Panc1 (cell line): ENCODE measurements around the gene PDYN. TPM values are rescaled to one million over a fixed set of nuclear protein-coding genes. Genes with fewer than 3 reads are reported as not detected.

Experiments
- ATAC-seq: fragments of 200-7000 bp; cut with Tn5 transposase; 2 replicates; pipeline ENCODE4 v1.9.1; 2020; ENCODE audit warnings: mild to moderate bottlenecking, moderate library complexity
- BruUV-seq: library from RNA; stranded (reverse); fragments of 400-500 nt; replicated peaks from 2 replicates; lab custom pipeline; 2021; lab: Mats Ljungman, UMichigan
- CTCF ChIA-PET: fragments of 300-600 bp; sonication (Branson Sonifier 250); formaldehyde crosslinking; loops from one replicate; lab custom pipeline; 2022; ENCODE audit warnings: antibody characterized with exemption; lab: Charles Lee
- POLR2A ChIA-PET: fragments of 300-600 bp; sonication (Branson Sonifier 250); formaldehyde crosslinking; loops from one replicate; lab custom pipeline; 2022; ENCODE audit warnings: antibody characterized with exemption; lab: Charles Lee
- DNase-seq: peaks from one replicate; pipeline ENCODE4 v3.0.0-alpha.2; 2010; ENCODE audit warnings: low read depth, low spot score
- H3K27ac ChIP-seq: 2 replicates; pipeline ENCODE4 v1.5.1; 2011; ENCODE audit warnings: mild to moderate bottlenecking, low read length, inconsistent platforms
- H3K27me3 ChIP-seq: fragments of 200-500 bp; sonication (Bioruptor generic); 2 replicates; pipeline ENCODE4 v1.6.0; 2014; ENCODE audit warnings: low read length, inconsistent platforms; ENCODE audit not compliant: control insufficient read depth, insufficient read depth
- H3K36me3 ChIP-seq: fragments of 200-500 bp; sonication (Bioruptor generic); 2 replicates; pipeline ENCODE4 v1.5.1; 2014; ENCODE audit warnings: inconsistent platforms, mild to moderate bottlenecking, low read length, moderate library complexity; ENCODE audit not compliant: control insufficient read depth, insufficient read depth
- H3K4me1 ChIP-seq: 2 replicates; pipeline ENCODE4 v1.5.1; 2011; ENCODE audit warnings: inconsistent platforms, mild to moderate bottlenecking, low read length, moderate library complexity; ENCODE audit not compliant: control insufficient read depth, insufficient read depth
- H3K4me3 ChIP-seq, 2 experiments: 2 replicates each; pipeline ENCODE4 v1.5.1; 2011 to 2012; ENCODE audit warnings: low read depth in 2 of 2, low read length in 2 of 2, mild to moderate bottlenecking in 2 of 2, inconsistent platforms in 1 of 2, moderate library complexity in 1 of 2
- H3K9me3 ChIP-seq: fragments of 200-500 bp; sonication (Bioruptor generic); 2 replicates; pipeline ENCODE4 v1.5.1; 2014; ENCODE audit warnings: low read depth, mild to moderate bottlenecking, inconsistent platforms, low read length, moderate library complexity; ENCODE audit not compliant: control insufficient read depth, insufficient read depth
- CTCF ChIP-seq: fragments of 450-650 bp; IDR thresholded peaks from 2 replicates; pipeline ENCODE4 v1.5.1; 2017; ENCODE audit warnings: mild to moderate bottlenecking
- POLR2AphosphoS5 ChIP-seq: IDR thresholded peaks from 2 replicates; pipeline ENCODE4 v1.6.1; 2012; ENCODE audit warnings: mild to moderate bottlenecking, low read depth, low read length, moderate library complexity
- REST ChIP-seq, 2 experiments: IDR thresholded peaks; 2 replicates each; pipeline ENCODE4 v1.6.1; 2011 to 2012; ENCODE audit warnings: low read depth in 2 of 2, control low read depth in 1 of 2, low read length in 1 of 2, mild to moderate bottlenecking in 1 of 2, moderate library complexity in 1 of 2; ENCODE audit not compliant: insufficient read depth in 1 of 2
- SIN3A ChIP-seq: IDR thresholded peaks from 2 replicates; pipeline ENCODE4 v1.6.1; 2012; ENCODE audit warnings: low read depth, mild to moderate bottlenecking, low read length, moderate library complexity, borderline replicate concordance; ENCODE audit not compliant: insufficient read depth
- TCF7L2 ChIP-seq: IDR thresholded peaks from 2 replicates; pipeline ENCODE4 v1.6.1; 2011; ENCODE audit warnings: mild to moderate bottlenecking, low read depth, low read length, inconsistent platforms
- in situ Hi-C: cut with HindIII; loops from 2 replicates; pipeline ENCODE4 v1.10.0; 2016; ENCODE audit warnings: low sequenced_read_pairs, low pct_unique_long_range_greater_than_20kb
- intact Hi-C: fragments of 100-400 bp; cut with micrococcal nuclease; formaldehyde crosslinking; loops from one replicate; pipeline ENCODE4 v1.10.0; 2022; ENCODE audit not compliant: unreplicated experiment
- total RNA-seq: library from RNA; stranded (reverse); gene quantifications from one replicate; pipeline ENCODE4 v1.2.1, GENCODE V29; 2021; ENCODE audit not compliant: unreplicated experiment

Gene PDYN
- total RNA-seq, 1 experiment from 2014 or later = not detected

- no peak overlapping the region for H3K27ac ChIP-seq
- intact Hi-C loops = no loop called here
- in situ Hi-C loops = no loop called here
- H3K4me3 ChIP-seq = no peak overlapping the region
- DNase-seq = no peak
- no peak for ATAC-seq
- POLR2A ChIA-PET = interaction anchor here (0.6 kb wide), 1 partner anchor 111 kb away, joined by 3 read pairs; no protein-coding TSS in a partner anchor
- H3K4me1 ChIP-seq = no peaks in the 10 kb centered on the region
- TF ChIP-seq CTCF (no peak), POLR2AphosphoS5 (no peak), SIN3A (no peak), TCF7L2 (no peak), REST (IDR thresholded peaks at IDR 0.05; ENCODE audit: insufficient read depth in 1 of 2, low read depth in 2 of 2, low read length in 1 of 2) (no peak)
- H3K27me3 ChIP-seq = peaks cover 2% of the 10 kb centered on the region; the same call in 1 of the 2 replicates
- H3K36me3 ChIP-seq = no peaks in the 10 kb centered on the region
- CTCF ChIA-PET = no interaction called here
- H3K9me3 ChIP-seq = no peaks in the 10 kb centered on the region
- no TSS peak for BruUV-seq
Observed at GRCh38 chr20:1928782-1929181, 65.1 kb downstream of the PDYN start.

Other genes with a start within 250 kb of the PDYN start
- 2.4 TPM for gene SIRPA, start 98.7 kb downstream of the PDYN start, total RNA-seq
- 27.6 TPM for gene STK35, start 107.8 kb upstream of the PDYN start, total RNA-seq